Peyer's patch (tissue), 4 donors: ENCODE results near the gene SRGAP1.
"Not testable (repeated sequence)": the region's sequence is repeated elsewhere in the genome, so short reads cannot be mapped to it uniquely, and the experiment has no call there.

Source experiments
- CTCF ChIP-seq, 6 experiments: fragments of 450-650 bp in 4 of 6; fragments of 200-600 bp in 2 of 6; sonication (generic) in 1 of 6; IDR thresholded peaks; one replicate each; pipeline ENCODE4 v1.5.1; 2017 to 2019; ENCODE audit warnings: antibody characterized with exemption in 6 of 6, mild to moderate bottlenecking in 3 of 6, moderate library complexity in 1 of 6
- POLR2A ChIP-seq, 2 donors: fragments of 450-650 bp; IDR thresholded peaks; one replicate each; pipeline ENCODE4 v1.5.1; 2017; ENCODE audit warnings: antibody characterized with exemption in 2 of 2, mild to moderate bottlenecking in 2 of 2, moderate library complexity in 2 of 2

GRCh38 chr12:64132672-64133071 is 288.2 kb downstream of the SRGAP1 start:
- not testable (repeated sequence) for TF ChIP-seq POLR2A, CTCF (IDR thresholded peaks at IDR 0.05)
